ENCODE measurements around the gene ZNF106. TPM values are rescaled to one million over a fixed set of nuclear protein-coding genes. Genes with fewer than 3 reads are reported as not detected.

The ZNF106 gene
- total RNA-seq, 6 donors from 2014 or later, result 67.0 to 130 (median 93.0) TPM

- ATAC-seq (ENCODE audit: low FRiP score in 2 of 2) (no peak), DNase-seq (no peak)
- H3K27me3 ChIP-seq, result no peaks in the 10 kb centered on the region
- H3K9me3 ChIP-seq, result no peaks in the 10 kb centered on the region
- TF ChIP-seq POLR2A (IDR thresholded peaks at IDR 0.05) (no peak), POLR2AphosphoS5 (IDR thresholded peaks at IDR 0.05) (no peak), EP300 (IDR thresholded peaks at IDR 0.05) (no peak), CTCF (IDR thresholded peaks at IDR 0.05) (no peak)
- peaks cover 41 to 100% (median 84%) of the 10 kb centered on the region in 4 donors for H3K36me3 ChIP-seq
- no peaks in the 10 kb centered on the region for H3K4me1 ChIP-seq
- WGBS, 2 donors, result 95% methylated on average over 2 of the region's 2 CpGs
- no peak overlapping the region for H3K27ac ChIP-seq
- no peak overlapping the region for H3K4me3 ChIP-seq
Measured at GRCh38 chr15:42421376-42421775, 69.6 kb downstream of the ZNF106 start.

- no peak for ATAC-seq (ENCODE audit: low FRiP score in 2 of 2)
- Histone ChIP-seq H3K4me3 (no peak overlapping the region), H3K9me3 (no peaks in the 10 kb centered on the region), H3K27ac (no peak overlapping the region), H3K27me3 (no peaks in the 10 kb centered on the region), H3K4me1 (no peaks in the 10 kb centered on the region), H3K36me3 (peaks cover 43 to 100% (median 80%) of the 10 kb centered on the region in 4 donors)
- 85 to 92% methylated on average over 7 of the region's 7 CpGs for WGBS, 2 donors
- no peak for DNase-seq
- no peak for TF ChIP-seq EP300 (IDR thresholded peaks at IDR 0.05)
- no peak for TF ChIP-seq POLR2AphosphoS5 (IDR thresholded peaks at IDR 0.05)
- TF ChIP-seq CTCF (IDR thresholded peaks at IDR 0.05), result no peak
- TF ChIP-seq POLR2A (IDR thresholded peaks at IDR 0.05), result no peak
Measured at GRCh38 chr15:42419369-42419768, 71.6 kb downstream of the ZNF106 start.

GRCh38 chr15:42413920-42414319 is 77.0 kb downstream of the ZNF106 start:
- Histone ChIP-seq H3K4me1 (no peaks in the 10 kb centered on the region), H3K36me3 (peaks cover 28 to 87% (median 57%) of the 10 kb centered on the region in 4 donors), H3K9me3 (no peaks in the 10 kb centered on the region), H3K27me3 (no peaks in the 10 kb centered on the region), H3K4me3 (no peak overlapping the region), H3K27ac (no peak overlapping the region)
- TF ChIP-seq POLR2AphosphoS5 (IDR thresholded peaks at IDR 0.05), result no peak
- no peak for TF ChIP-seq EP300 (IDR thresholded peaks at IDR 0.05)
- no peak for TF ChIP-seq CTCF (IDR thresholded peaks at IDR 0.05)
- TF ChIP-seq POLR2A (IDR thresholded peaks at IDR 0.05), result no peak
- WGBS, 2 donors, result 47 to 53% methylated on average over 2 of the region's 2 CpGs
- DNase-seq, result no peak
- ATAC-seq (ENCODE audit: low FRiP score in 2 of 2), result no peak

GRCh38 chr15:42411884-42412283 is 79.1 kb downstream of the ZNF106 start:
- WGBS, 2 donors, result 98 to 100% methylated on average over 7 of the region's 7 CpGs
- peaks cover 16 to 67% (median 48%) of the 10 kb centered on the region in 4 donors for H3K36me3 ChIP-seq
- no peak for ATAC-seq (ENCODE audit: low FRiP score in 2 of 2)

More at GRCh38 chr15:42411884-42412283, 79.1 kb downstream of the ZNF106 start:
- H3K9me3 ChIP-seq, result no peaks in the 10 kb centered on the region
- TF ChIP-seq POLR2AphosphoS5 (IDR thresholded peaks at IDR 0.05) (no peak), CTCF (IDR thresholded peaks at IDR 0.05) (no peak), POLR2A (IDR thresholded peaks at IDR 0.05) (no peak), EP300 (IDR thresholded peaks at IDR 0.05) (no peak)
- no peak for DNase-seq
- no peak overlapping the region for H3K4me3 ChIP-seq
- H3K27ac ChIP-seq, result no peak overlapping the region
- H3K4me1 ChIP-seq, result no peaks in the 10 kb centered on the region
- H3K27me3 ChIP-seq, result no peaks in the 10 kb centered on the region

Measured in upper lobe of left lung (tissue), 6 donors.